CD14-positive monocyte (primary cell): ENCODE data around the gene HIF1A. TPM values are rescaled to one million over a fixed set of nuclear protein-coding genes. Genes with fewer than 3 reads are reported as not detected.

Source experiments
- DNase-seq, 3 donors: peaks; one replicate each; pipeline ENCODE4 v3.0.0-alpha.2; 2011 to 2022
- H2AFZ ChIP-seq: 2 replicates; pipeline ENCODE4 v1.6.0; 2012; ENCODE audit warnings: mild to moderate bottlenecking, low read depth, low read length, inconsistent platforms; ENCODE audit not compliant: insufficient read depth, poor library complexity, severe bottlenecking
- H3K27ac ChIP-seq, 2 donors: 1 replicate in 1 of 2; 2 replicates in 1 of 2; pipeline ENCODE4 v1.5.1; 2012 to 2013; ENCODE audit warnings: low read length in 2 of 2, control low read depth in 1 of 2, inconsistent platforms in 1 of 2, low read depth in 1 of 2, mild to moderate bottlenecking in 1 of 2
- H3K27me3 ChIP-seq, 2 donors: one replicate each; pipeline versions ENCODE4 v1.6.0 to v1.6.1; 2011 to 2013; ENCODE audit warnings: low read length in 2 of 2; ENCODE audit not compliant: control insufficient read depth in 2 of 2, insufficient read depth in 2 of 2
- H3K36me3 ChIP-seq, 2 donors: replicated peaks in 1 of 2; 1 replicate in 1 of 2; 2 replicates in 1 of 2; pipeline versions ENCODE4 v1.5.1 to v1.6.1; 2012 to 2013; ENCODE audit warnings: low read length in 2 of 2, control low read depth in 1 of 2, inconsistent platforms in 1 of 2, mild to moderate bottlenecking in 1 of 2; ENCODE audit not compliant: insufficient read depth in 2 of 2, control insufficient read depth in 1 of 2
- H3K4me1 ChIP-seq, 2 donors: 1 replicate in 1 of 2; 2 replicates in 1 of 2; pipeline versions ENCODE4 v1.5.1 to v1.6.1; 2012 to 2013; ENCODE audit warnings: low read length in 2 of 2, control low read depth in 1 of 2, inconsistent platforms in 1 of 2, mild to moderate bottlenecking in 1 of 2, moderate library complexity in 1 of 2; ENCODE audit not compliant: insufficient read depth in 2 of 2, control insufficient read depth in 1 of 2
- H3K4me2 ChIP-seq: replicated peaks from 2 replicates; pipeline ENCODE3; 2012; ENCODE audit warnings: low read length, moderate library complexity, mild to moderate bottlenecking; ENCODE audit not compliant: poor library complexity, severe bottlenecking; ENCODE audit errors: extremely low read depth
- H3K4me3 ChIP-seq, 3 experiments: fragments of 200-600 bp in 1 of 3; sonication (generic) in 1 of 3; replicated peaks in 1 of 3; 1 replicate in 2 of 3; 2 replicates in 1 of 3; pipeline ENCODE4 v1.5.1; 2011 to 2013; ENCODE audit warnings: low read length in 3 of 3, mild to moderate bottlenecking in 3 of 3, control low read depth in 2 of 3, low read depth in 2 of 3, inconsistent platforms in 1 of 3, moderate library complexity in 1 of 3
- H3K79me2 ChIP-seq: 2 replicates; pipeline ENCODE4 v1.6.0; 2012; ENCODE audit warnings: mild to moderate bottlenecking, control low read depth, inconsistent platforms, low read length, moderate library complexity; ENCODE audit not compliant: insufficient read depth
- H3K9ac ChIP-seq: 2 replicates; pipeline ENCODE4 v1.6.0; 2017; ENCODE audit warnings: low read length, mild to moderate bottlenecking; ENCODE audit not compliant: insufficient read depth, poor library complexity, severe bottlenecking
- H3K9me3 ChIP-seq, 2 donors: replicated peaks in 1 of 2; 1 replicate in 1 of 2; 2 replicates in 1 of 2; pipeline versions ENCODE4 v1.5.1 to v1.6.1; 2012 to 2013; ENCODE audit warnings: low read length in 2 of 2, control low read depth in 1 of 2; ENCODE audit not compliant: control insufficient read depth in 1 of 2, insufficient read depth in 1 of 2
- H4K20me1 ChIP-seq: 2 replicates; pipeline ENCODE4 v1.6.0; 2012; ENCODE audit warnings: mild to moderate bottlenecking, low read length, control low read depth, moderate library complexity; ENCODE audit not compliant: insufficient read depth
- H3K27ac Mint-ChIP-seq, 7 donors: one replicate each; pipeline ENCODE4 v1.8.0; 2020; ENCODE audit warnings: mild to moderate bottlenecking in 7 of 7, mixed read lengths in 7 of 7, moderate library complexity in 6 of 7, inconsistent platforms in 2 of 7
- H3K27me3 Mint-ChIP-seq, 3 donors: one replicate each; pipeline ENCODE4 v1.8.0; 2021 to 2022; ENCODE audit warnings: low read depth in 3 of 3, mild to moderate bottlenecking in 3 of 3, mixed read lengths in 3 of 3, moderate library complexity in 3 of 3, inconsistent platforms in 1 of 3
- H3K36me3 Mint-ChIP-seq, 2 donors: one replicate each; pipeline ENCODE4 v1.8.0; 2020; ENCODE audit warnings: mixed read lengths in 2 of 2, inconsistent platforms in 1 of 2, mild to moderate bottlenecking in 1 of 2
- H3K4me1 Mint-ChIP-seq: one replicate; pipeline ENCODE4 v1.8.0; 2020; ENCODE audit warnings: mild to moderate bottlenecking, mixed read lengths
- H3K4me3 Mint-ChIP-seq, 2 donors: one replicate each; pipeline ENCODE4 v1.8.0; 2020; ENCODE audit warnings: mild to moderate bottlenecking in 2 of 2, mixed read lengths in 2 of 2, moderate library complexity in 1 of 2
- H3K9me3 Mint-ChIP-seq, 7 donors: one replicate each; pipeline ENCODE4 v1.8.0; 2020 to 2022; ENCODE audit warnings: mixed read lengths in 7 of 7, mild to moderate bottlenecking in 6 of 7, moderate library complexity in 6 of 7, inconsistent platforms in 2 of 7
- WGBS: methylation state at CpG from one replicate; pipeline ENCODE4 v1.1.5; 2013; ENCODE audit warnings: missing lambda C conversion rate; ENCODE audit not compliant: insufficient coverage; 5-methylcytosine and 5-hydroxymethylcytosine counted together
- intact Hi-C, 2 donors: fragments of 100-400 bp; cut with micrococcal nuclease; formaldehyde crosslinking; loops; one replicate each; pipeline versions ENCODE4 v1.15.0 to v1.15.1; 2023
- polyA plus RNA-seq, 3 donors: library from polyadenylated mRNA; depleted of rRNA in 1 of 3; unstranded in 2 of 3; stranded (reverse) in 1 of 3; fragments of 300-500 nt in 2 of 3; fragments of >200 nt in 1 of 3; fragmentation: Illumina TruSeq in 2 of 3; gene quantifications; 1 replicate in 2 of 3; 2 replicates in 1 of 3; pipeline ENCODE4 v1.2.3, GENCODE V29; 2012 to 2021
- TF ChIP-seq, protein P1 (sequence below): fragments of 200-600 bp; IDR thresholded peaks from one replicate; pipeline ENCODE4 v1.8.0; 2022; ENCODE audit warnings: antibody characterized with exemption, mild to moderate bottlenecking

Gene HIF1A
- polyA plus RNA-seq, 3 donors, result 79.0 to 137 (median 137) TPM

DNA sequence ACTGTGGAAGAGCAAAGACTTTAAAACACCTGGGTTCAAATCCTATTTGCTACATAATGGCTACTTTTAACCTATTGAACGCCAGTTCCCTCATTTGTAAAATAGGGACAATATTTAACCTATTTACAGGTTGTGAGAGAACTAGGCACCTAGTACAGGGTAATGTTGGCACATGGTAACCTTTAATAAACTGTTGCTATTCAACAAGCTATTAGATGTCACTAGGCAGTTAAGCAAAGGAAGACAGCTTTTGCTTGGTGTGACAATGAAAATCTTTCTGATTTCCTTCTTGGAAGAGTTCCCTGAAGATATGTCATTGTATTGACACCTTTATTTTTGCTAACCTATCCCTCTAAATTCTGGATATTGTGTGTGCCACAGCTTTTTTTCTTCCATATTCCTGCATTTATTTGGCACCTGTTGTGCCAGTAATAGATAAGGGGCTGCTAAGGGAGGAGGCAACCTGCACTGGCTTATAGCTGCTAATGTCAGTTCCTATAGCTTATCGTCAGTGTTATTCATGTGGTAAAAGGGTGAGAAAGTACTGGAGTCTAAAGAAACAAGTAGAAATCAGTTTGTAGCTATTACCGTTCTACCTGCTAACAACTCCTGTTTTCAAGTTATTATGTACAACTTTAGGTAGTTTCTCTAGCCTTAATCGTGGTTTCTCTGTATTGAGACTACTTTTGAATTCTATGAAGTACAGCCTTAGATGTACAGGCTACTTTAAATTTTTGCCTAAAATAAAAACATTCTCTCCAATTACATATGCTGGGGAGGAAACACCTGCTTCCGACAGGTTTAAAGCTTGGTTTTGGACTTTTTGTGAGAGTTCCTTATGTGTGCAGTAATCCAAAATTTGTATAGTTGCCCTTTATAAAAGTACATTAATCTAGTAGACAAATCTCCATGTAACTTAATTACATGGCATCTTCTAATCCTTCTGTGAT, 24.3 kb downstream of the HIF1A start:
- peaks cover 99% of the 10 kb centered on the region for H4K20me1 ChIP-seq
- peaks cover 3 to 12% of the 10 kb centered on the region in 2 donors for H3K4me1 ChIP-seq
- Mint-ChIP-seq H3K27ac (peak overlapping the region in 3 of 7 donors; percentile 42 to 77 (median 58)), H3K4me3 (peak overlapping the region in 1 of 2 donors; percentile 47), H3K4me1 (peaks cover 38% of the 10 kb centered on the region), H3K9me3 (no peaks in the 10 kb centered on the region), H3K36me3 (peaks cover 39 to 49% of the 10 kb centered on the region in 2 donors), H3K27me3 (peaks cover 0 to 1% (median 0%) of the 10 kb centered on the region in 3 donors)
- TF ChIP-seq, protein P1, sequence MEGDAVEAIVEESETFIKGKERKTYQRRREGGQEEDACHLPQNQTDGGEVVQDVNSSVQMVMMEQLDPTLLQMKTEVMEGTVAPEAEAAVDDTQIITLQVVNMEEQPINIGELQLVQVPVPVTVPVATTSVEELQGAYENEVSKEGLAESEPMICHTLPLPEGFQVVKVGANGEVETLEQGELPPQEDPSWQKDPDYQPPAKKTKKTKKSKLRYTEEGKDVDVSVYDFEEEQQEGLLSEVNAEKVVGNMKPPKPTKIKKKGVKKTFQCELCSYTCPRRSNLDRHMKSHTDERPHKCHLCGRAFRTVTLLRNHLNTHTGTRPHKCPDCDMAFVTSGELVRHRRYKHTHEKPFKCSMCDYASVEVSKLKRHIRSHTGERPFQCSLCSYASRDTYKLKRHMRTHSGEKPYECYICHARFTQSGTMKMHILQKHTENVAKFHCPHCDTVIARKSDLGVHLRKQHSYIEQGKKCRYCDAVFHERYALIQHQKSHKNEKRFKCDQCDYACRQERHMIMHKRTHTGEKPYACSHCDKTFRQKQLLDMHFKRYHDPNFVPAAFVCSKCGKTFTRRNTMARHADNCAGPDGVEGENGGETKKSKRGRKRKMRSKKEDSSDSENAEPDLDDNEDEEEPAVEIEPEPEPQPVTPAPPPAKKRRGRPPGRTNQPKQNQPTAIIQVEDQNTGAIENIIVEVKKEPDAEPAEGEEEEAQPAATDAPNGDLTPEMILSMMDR, result no peak
- no peak for DNase-seq
- peaks cover 76% of the 10 kb centered on the region for H3K79me2 ChIP-seq
- no peak overlapping the region for H3K4me3 ChIP-seq
- no peaks in the 10 kb centered on the region for H3K9me3 ChIP-seq
- no peak overlapping the region for H2AFZ ChIP-seq
- H3K9ac ChIP-seq, result no peak overlapping the region
- no peak overlapping the region for H3K4me2 ChIP-seq
- intact Hi-C loops, result loop anchor here in 1 of 2 donors (10.0 kb wide), 1 partner anchor 125 kb away; no protein-coding TSS in a partner anchor
- H3K36me3 ChIP-seq, result peaks cover 35% of the 10 kb centered on the region in 2 donors
- H3K27me3 ChIP-seq, result no peaks in the 10 kb centered on the region
- WGBS, result no CpG with 5 or more reads among the region's 5 CpGs
- no peak overlapping the region for H3K27ac ChIP-seq

DNA sequence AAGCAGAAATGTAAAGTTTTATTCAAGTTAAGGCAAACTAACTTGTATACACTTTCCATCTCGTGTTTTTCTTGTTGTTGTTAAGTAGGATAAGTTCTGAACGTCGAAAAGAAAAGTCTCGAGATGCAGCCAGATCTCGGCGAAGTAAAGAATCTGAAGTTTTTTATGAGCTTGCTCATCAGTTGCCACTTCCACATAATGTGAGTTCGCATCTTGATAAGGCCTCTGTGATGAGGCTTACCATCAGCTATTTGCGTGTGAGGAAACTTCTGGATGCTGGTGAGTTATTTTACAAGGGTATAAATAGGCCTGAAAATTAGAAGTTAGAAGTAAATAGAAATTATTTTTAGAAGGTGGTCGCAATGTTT, 25.0 kb downstream of the HIF1A start:
- peaks cover 99% of the 10 kb centered on the region for H4K20me1 ChIP-seq
- intact Hi-C loops, result loop anchor here in 1 of 2 donors (10.0 kb wide), 1 partner anchor 125 kb away; no protein-coding TSS in a partner anchor
- peak in 1 of 3 donors; percentile 12 for DNase-seq
- no peaks in the 10 kb centered on the region for H3K9me3 ChIP-seq
- Mint-ChIP-seq H3K4me3 (no peak overlapping the region), H3K4me1 (peaks cover 42% of the 10 kb centered on the region), H3K9me3 (no peaks in the 10 kb centered on the region), H3K36me3 (peaks cover 45 to 55% of the 10 kb centered on the region in 2 donors), H3K27me3 (peaks cover 0 to 2% (median 0%) of the 10 kb centered on the region in 3 donors), H3K27ac (peak overlapping the region in 3 of 7 donors; percentile 42 to 71 (median 50))
- H3K27ac ChIP-seq, result no peak overlapping the region
- H3K36me3 ChIP-seq, result peaks cover 37 to 42% of the 10 kb centered on the region in 2 donors
- H3K4me2 ChIP-seq, result no peak overlapping the region
- no peak overlapping the region for H3K9ac ChIP-seq
- no peak overlapping the region for H3K4me3 ChIP-seq
- TF ChIP-seq, protein P1, result no peak
- WGBS, result no CpG with 5 or more reads among the region's 9 CpGs
- peaks cover 70% of the 10 kb centered on the region for H3K79me2 ChIP-seq
- H2AFZ ChIP-seq, result no peak overlapping the region
- no peaks in the 10 kb centered on the region for H3K27me3 ChIP-seq
- peaks cover 3 to 12% of the 10 kb centered on the region in 2 donors for H3K4me1 ChIP-seq
